GM12865 (cell line): ENCODE measurements around the gene PRR30.

ENCODE experiments used
- DNase-seq: peaks from one replicate; pipeline ENCODE4 v3.0.0; 2010; ENCODE audit warnings: low read depth
- H3K4me3 ChIP-seq: 2 replicates; pipeline ENCODE4 v1.5.1; 2011; ENCODE audit warnings: mild to moderate bottlenecking, low read depth, low read length, control low read depth
- TF ChIP-seq, protein P1 (sequence below): IDR thresholded peaks from 2 replicates; pipeline ENCODE4 v1.5.1; 2011; ENCODE audit warnings: low read length, control low read depth, low read depth, inconsistent platforms; ENCODE audit not compliant: insufficient read depth; ENCODE audit errors: missing control alignments

Gene PRR30

DNA sequence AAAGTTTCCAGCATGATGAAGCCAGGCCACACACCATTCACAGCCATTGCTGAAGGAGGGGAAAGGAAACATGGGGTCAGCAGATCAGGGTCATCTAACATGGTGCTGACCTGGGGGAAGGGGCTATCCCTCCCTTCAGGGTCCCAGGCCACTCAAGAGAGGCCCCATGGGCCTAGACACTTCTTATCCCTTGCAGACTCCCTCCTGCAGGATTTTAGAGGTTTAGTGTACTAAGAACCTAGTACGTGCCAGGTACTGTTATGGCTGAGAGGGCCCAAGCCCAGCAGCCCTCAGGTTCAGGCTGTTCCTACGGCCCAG lies 43.8 kb downstream of the PRR30 start:
- no peak overlapping the region for H3K4me3 ChIP-seq
- no peak for DNase-seq
- TF ChIP-seq, protein P1, sequence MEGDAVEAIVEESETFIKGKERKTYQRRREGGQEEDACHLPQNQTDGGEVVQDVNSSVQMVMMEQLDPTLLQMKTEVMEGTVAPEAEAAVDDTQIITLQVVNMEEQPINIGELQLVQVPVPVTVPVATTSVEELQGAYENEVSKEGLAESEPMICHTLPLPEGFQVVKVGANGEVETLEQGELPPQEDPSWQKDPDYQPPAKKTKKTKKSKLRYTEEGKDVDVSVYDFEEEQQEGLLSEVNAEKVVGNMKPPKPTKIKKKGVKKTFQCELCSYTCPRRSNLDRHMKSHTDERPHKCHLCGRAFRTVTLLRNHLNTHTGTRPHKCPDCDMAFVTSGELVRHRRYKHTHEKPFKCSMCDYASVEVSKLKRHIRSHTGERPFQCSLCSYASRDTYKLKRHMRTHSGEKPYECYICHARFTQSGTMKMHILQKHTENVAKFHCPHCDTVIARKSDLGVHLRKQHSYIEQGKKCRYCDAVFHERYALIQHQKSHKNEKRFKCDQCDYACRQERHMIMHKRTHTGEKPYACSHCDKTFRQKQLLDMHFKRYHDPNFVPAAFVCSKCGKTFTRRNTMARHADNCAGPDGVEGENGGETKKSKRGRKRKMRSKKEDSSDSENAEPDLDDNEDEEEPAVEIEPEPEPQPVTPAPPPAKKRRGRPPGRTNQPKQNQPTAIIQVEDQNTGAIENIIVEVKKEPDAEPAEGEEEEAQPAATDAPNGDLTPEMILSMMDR, result no peak

DNA sequence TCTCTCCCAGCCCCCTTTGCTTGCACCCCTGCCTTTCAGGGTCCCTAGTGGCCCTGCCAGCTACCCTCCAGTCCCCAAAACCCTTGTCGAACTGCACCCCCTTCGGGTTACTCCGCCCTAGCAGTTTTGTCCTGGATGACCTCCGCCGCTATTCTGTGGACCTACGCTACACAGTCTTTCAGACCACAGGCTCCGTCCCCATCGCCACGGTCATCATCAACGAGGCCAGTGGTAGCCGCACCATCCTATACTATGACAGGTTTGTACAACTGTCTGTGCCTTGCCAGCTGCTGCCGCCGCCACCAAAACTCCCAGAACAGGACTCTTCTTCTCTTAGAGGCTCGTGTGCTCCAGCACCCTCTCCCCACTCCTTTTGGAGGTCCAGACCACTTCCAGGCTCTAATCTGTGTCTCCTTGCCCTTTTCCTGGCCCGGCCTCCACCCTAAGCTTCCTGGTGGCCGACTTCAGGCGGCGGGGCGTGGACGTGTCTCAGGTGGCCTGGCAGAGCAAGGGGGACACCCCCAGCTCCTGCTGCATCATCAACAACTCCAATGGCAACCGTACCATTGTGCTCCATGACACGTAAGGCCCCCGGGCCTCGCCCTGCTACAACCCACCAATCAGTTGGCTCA lies 44.7 kb downstream of the PRR30 start:
- no peak for DNase-seq
- H3K4me3 ChIP-seq, result no peak overlapping the region
- TF ChIP-seq, protein P1, result no peak

DNA sequence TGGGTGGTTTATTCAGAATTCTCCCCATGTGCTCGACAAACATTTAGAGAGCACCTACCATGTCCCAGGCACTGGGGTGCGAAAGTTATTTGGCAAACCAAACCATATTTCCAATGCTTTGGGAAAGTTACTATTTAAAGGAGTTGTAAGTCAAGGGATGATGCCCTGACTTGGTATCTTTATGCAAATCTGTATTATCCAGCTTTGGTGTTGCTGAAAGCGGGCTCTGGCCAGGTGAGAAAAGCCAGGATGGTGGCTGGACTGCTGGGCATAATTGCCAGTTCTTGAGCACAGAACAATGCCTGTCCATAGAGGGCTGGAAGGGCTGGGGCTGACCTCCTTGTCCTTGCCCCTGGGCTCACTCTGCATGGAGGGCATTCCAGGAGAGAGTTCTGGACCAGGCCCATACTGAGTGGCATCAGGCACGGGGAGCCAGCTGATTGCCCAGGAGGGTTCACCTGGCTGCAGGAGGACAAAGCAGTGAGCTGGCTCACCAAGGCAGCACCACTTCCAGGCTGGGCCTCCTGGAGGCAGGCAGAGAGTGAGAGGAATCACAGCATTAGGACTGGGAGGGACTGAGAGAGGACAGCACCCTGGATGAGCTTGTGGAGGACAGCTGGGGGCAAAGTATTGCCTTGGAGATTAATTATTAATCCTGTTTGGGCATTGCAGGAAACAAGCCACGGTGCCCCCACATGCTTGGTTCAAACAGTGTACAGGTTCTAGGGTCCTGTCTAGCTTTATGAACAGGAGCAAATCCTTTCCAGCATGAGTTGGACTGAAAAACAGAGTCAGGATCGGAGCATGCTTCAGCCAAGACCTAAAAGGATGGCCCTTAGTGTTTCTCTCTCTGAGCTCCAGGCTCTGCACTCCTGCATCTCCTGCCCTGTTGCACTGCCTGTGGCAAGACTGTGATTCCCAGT lies 45.5 kb downstream of the PRR30 start:
- TF ChIP-seq, protein P1, result no peak
- no peak overlapping the region for H3K4me3 ChIP-seq
- no peak for DNase-seq

GRCh38 chr2:27092696-27093429 lies 46.3 kb downstream of the PRR30 start:
- H3K4me3 ChIP-seq, result no peak overlapping the region
- TF ChIP-seq, protein P1, result no peak
- DNase-seq, result no peak

- H3K4me3 ChIP-seq, result no peak overlapping the region
- no peak for DNase-seq
Measured at GRCh38 chr2:27091746-27092695, 47.2 kb downstream of the PRR30 start.

More at GRCh38 chr2:27091746-27092695, 47.2 kb downstream of the PRR30 start:
- TF ChIP-seq, protein P1, result no peak
